Neural cell (in vitro differentiated cells): ENCODE data around the gene KIFC3.

Source experiments
- RAD21 ChIP-seq: fragments of 450-650 bp; conservative IDR thresholded peaks from 2 replicates; pipeline ENCODE4 v1.6.1; 2014; ENCODE audit warnings: antibody characterized with exemption, mild to moderate bottlenecking, moderate library complexity
- TF ChIP-seq, protein P1 (sequence below): fragments of 450-650 bp; IDR thresholded peaks from 2 replicates; pipeline ENCODE4 v1.5.1; 2014; ENCODE audit warnings: antibody characterized with exemption, mild to moderate bottlenecking, moderate library complexity; ENCODE audit not compliant: poor library complexity, severe bottlenecking
- TF ChIP-seq, protein P2 (sequence below): IDR thresholded peaks from 2 replicates; pipeline ENCODE4 v1.6.1; 2012; ENCODE audit warnings: borderline replicate concordance

DNA sequence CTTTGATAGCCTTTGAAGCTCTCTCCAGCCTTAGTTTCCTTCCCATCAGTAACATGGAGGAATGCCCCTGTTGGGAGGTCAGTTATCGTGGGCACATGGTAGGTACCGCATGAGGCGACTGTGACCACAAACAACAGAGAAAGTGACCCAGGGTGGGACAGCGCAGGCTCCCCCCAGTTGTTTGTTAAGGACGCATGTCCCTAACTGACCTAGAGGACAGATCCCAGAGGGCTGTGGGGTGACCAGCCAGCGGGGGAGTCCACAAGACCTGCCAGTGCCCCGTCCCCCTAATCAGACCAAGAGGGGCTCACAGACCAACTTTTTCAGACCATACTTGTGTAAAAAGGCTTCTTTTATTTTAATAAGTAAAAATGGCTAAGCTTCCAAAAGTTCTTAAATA lies 44.4 kb downstream of the KIFC3 start:
- no peak for TF ChIP-seq RAD21
- TF ChIP-seq, protein P1, sequence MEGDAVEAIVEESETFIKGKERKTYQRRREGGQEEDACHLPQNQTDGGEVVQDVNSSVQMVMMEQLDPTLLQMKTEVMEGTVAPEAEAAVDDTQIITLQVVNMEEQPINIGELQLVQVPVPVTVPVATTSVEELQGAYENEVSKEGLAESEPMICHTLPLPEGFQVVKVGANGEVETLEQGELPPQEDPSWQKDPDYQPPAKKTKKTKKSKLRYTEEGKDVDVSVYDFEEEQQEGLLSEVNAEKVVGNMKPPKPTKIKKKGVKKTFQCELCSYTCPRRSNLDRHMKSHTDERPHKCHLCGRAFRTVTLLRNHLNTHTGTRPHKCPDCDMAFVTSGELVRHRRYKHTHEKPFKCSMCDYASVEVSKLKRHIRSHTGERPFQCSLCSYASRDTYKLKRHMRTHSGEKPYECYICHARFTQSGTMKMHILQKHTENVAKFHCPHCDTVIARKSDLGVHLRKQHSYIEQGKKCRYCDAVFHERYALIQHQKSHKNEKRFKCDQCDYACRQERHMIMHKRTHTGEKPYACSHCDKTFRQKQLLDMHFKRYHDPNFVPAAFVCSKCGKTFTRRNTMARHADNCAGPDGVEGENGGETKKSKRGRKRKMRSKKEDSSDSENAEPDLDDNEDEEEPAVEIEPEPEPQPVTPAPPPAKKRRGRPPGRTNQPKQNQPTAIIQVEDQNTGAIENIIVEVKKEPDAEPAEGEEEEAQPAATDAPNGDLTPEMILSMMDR = no peak
- TF ChIP-seq, protein P2, sequence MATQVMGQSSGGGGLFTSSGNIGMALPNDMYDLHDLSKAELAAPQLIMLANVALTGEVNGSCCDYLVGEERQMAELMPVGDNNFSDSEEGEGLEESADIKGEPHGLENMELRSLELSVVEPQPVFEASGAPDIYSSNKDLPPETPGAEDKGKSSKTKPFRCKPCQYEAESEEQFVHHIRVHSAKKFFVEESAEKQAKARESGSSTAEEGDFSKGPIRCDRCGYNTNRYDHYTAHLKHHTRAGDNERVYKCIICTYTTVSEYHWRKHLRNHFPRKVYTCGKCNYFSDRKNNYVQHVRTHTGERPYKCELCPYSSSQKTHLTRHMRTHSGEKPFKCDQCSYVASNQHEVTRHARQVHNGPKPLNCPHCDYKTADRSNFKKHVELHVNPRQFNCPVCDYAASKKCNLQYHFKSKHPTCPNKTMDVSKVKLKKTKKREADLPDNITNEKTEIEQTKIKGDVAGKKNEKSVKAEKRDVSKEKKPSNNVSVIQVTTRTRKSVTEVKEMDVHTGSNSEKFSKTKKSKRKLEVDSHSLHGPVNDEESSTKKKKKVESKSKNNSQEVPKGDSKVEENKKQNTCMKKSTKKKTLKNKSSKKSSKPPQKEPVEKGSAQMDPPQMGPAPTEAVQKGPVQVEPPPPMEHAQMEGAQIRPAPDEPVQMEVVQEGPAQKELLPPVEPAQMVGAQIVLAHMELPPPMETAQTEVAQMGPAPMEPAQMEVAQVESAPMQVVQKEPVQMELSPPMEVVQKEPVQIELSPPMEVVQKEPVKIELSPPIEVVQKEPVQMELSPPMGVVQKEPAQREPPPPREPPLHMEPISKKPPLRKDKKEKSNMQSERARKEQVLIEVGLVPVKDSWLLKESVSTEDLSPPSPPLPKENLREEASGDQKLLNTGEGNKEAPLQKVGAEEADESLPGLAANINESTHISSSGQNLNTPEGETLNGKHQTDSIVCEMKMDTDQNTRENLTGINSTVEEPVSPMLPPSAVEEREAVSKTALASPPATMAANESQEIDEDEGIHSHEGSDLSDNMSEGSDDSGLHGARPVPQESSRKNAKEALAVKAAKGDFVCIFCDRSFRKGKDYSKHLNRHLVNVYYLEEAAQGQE = no peak
